ENCODE measurements around the gene PROB1. TPM values are rescaled to one million over a fixed set of nuclear protein-coding genes. Genes with fewer than 3 reads are reported as not detected.
"Not testable (repeated sequence)": the region's sequence is repeated elsewhere in the genome, so short reads cannot be mapped to it uniquely, and the experiment has no call there.

The PROB1 gene
- total RNA-seq, 1 experiment from 2014 or later: 0.78 TPM

DNA sequence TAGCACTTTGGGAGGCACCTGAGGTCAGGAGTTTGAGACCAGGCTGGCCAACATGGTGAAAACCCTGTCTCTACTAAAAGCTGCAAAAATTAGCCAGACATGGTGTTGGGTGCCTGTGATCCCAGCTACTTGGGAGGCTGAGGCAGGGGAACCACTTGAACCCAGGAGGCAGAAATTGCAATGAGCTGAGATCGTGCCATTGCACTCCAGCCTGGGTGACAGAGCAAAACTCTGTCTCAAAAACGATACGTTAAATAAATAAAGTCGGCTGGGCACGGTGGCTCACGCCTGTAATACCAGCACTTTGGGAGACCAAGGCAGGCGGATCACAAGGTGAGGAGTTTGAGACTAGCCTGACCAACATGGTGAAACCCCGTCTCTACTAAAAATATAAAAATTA lies 39.0 kb downstream of the PROB1 start:
- in situ Hi-C loops (cut with HindIII; ENCODE audit: low sequenced_read_pairs); DNase-seq (ENCODE audit: low spot score): not testable (repeated sequence)

DNA sequence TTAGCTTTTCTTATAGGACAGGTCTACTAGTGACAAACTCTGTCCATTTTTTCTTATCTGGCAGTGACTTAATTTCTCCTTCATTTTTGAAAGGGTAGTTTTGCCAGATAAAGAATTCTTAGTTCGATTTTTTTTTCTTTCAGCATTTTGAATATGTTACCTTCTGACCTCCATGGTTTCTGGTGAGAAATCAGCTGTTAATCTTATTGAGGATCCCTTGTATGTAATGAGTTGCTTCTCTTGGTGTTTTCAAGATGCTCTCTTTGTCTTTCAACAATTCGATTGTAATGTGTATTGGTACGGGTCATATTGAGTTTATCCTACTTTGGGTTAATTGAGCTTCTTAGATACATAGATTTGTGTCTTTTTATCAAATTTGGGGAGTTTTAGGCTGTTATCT lies 40.7 kb downstream of the PROB1 start:
- no peak for DNase-seq (ENCODE audit: low spot score)
- in situ Hi-C loops (cut with HindIII; ENCODE audit: low sequenced_read_pairs): no loop called here

DNA sequence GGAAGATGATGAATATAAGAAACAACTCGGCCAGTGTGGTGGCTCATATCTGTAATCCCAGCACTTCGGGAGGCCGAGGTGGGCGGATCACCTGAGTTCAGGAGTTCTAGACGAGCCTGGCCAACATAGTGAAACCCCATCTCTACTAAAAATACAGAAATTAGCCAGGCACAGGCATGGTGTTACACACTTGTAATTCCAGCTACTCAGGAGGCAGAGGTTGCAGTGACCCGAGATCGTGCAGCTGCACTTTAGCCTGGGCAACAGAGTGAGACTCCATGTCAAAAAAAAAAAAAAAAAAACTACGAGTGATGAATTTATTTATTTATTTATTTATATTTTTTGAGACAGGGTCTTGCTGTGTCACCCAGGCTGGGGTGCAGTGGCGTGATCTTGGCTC lies 47.0 kb downstream of the PROB1 start:
- in situ Hi-C loops (cut with HindIII; ENCODE audit: low sequenced_read_pairs); DNase-seq (ENCODE audit: low spot score): not testable (repeated sequence)

DNA sequence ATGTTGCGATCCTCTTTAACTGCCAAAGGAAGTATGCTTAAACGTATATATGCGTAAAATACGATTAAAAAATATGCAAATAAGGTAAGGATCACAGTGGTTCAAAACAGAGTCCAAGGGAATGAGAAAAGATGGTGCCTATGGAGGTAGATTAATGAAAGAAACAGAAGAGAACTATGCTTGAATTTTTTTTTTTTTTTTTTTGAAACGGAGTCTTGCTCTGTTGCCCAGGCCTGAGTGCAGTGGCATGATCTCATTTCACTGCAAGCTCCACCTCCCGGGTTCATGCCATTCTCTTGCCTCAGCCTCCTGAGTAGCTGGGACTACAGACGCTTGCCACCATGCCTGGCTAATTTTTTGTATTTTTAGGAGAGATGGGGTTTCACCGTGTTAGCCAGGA lies 49.5 kb downstream of the PROB1 start:
- in situ Hi-C loops (cut with HindIII; ENCODE audit: low sequenced_read_pairs): not testable (repeated sequence)

DNA sequence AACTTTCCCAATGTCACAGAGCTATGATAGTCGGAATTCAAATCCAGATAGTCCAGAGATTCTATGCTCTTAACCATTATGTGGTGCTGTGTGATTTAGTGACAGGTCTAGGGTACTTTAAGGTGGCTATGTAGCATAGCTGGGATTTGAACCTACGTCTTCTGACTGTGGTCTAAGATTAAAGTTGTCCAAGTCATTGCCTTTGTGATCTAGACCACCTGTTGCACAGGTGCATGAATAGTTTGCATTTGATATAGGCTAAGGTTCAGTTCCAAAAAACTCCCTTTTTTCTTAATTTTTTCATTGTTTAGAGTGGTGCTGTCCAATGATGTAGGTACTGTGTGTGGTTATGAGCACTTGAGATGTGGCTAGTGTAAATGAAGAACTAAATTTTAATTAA lies 50.7 kb downstream of the PROB1 start:
- no peak for DNase-seq (ENCODE audit: low spot score)
- in situ Hi-C loops (cut with HindIII; ENCODE audit: low sequenced_read_pairs): no loop called here

More for the DNA sequence above, 49.5 kb downstream of the PROB1 start:
- DNase-seq (ENCODE audit: low spot score): not testable (repeated sequence)

DNA sequence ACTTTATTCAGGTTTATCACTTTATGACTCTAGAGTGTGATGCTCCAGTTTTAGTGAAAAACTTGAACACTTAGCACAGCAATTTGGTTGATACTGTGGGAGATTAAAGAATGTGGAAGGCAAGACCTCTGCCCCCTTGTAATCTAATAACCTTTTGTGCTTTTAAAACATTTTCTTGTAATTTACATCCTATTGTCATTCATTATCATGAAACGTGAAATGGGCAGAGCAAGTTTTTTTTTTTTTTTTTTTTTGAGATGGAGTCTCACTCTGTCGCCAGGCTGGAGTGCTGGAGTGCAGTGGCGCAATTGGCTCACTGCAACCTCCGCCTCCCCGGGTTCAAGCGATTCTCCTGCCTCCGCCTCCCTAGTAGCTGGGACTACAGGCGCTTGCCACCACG lies 51.4 kb downstream of the PROB1 start:
- in situ Hi-C loops (cut with HindIII; ENCODE audit: low sequenced_read_pairs): no loop called here
- no peak for DNase-seq (ENCODE audit: low spot score)

DNA sequence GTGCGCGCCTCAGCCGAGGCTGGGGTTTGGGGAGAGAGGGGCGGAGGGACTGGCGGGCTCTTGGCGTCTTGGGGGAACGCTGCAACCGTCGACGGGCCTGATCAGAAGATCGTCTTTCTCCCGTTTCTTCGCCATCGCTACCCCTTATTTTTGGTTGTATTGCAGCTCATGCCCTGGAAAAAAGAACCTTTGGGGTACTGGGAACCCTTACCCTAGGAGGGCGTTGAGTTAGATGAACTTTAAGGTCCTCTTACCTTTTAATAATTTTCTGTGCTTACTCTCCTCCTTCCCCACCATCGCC lies 52.5 kb downstream of the PROB1 start:
- no peak for DNase-seq (ENCODE audit: low spot score)
- in situ Hi-C loops (cut with HindIII; ENCODE audit: low sequenced_read_pairs): no loop called here

DNA sequence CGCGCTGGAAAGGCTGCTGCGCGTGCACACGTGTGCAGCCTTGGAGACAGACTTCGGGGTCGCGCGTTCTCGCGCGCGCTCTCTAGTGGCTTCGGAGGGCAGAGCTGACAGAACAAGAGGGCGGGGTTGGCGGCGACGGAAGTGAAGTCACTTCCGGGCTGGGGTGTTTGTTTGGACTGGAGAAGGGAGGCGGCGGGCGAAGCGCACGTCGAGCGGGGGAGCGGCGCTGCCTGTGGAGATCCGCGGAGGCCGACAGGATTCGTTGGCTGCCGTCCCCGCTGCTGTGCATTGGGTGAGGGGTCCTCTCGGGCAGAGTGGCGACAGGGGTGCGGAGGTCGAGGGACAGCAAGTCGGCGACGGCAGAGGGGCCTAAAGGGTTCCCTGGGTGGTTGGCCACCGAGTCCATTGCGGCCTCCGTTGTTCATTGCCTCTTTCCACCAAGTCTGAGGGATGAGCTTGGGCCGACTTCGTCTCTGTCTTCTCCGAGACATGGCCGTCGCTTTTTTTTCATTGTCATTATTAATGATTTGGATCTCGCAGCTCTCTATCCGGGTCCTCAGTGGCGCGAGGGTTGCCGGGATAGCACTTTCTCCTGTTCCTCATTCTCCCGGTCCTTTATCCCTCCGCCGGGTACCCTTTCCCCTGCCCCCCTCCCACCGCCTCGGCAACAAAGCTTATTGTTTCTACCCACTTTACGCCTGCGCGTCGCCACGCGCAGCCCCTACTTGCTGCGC lies 53.0 kb downstream of the PROB1 start, which contains the start of gene PAIP2:
TSS of gene PAIP2 (plus strand) at position 166 of the 734 bp plus-strand sequence. CDS start 21,931 bp downstream, outside the sequence.
- peak; percentile 98 for DNase-seq (ENCODE audit: low spot score)
- in situ Hi-C loops (cut with HindIII; ENCODE audit: low sequenced_read_pairs): no loop called here

DNA sequence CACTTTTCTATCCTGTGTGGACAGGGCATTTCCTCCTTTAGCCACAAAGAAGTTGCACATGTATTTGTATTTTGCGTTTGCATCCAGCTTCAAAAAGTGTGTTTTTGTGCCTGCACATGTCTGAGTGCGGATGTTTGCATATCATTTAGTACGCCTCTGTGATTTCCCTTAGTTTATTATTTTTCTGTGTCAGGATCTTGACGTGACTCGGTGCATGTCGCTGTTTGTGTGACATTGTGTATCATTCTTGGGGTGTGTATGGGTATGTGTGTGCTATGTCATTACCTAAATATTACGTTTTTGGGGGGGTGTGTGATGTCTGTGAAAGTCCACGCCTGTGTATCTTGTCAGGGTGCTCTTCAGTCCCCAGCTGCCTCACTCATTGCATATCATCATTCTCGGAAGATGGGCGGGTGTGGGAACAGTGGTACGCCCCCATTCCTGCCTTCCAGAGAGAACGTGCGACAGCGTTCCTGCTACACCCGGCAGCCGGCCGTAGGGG lies 53.7 kb downstream of the PROB1 start:
- no peak for DNase-seq (ENCODE audit: low spot score)
- in situ Hi-C loops (cut with HindIII; ENCODE audit: low sequenced_read_pairs): no loop called here

Other genes starting within 250 kb of the PROB1 start
- gene SIL1, start 196.7 kb downstream of the PROB1 start, total RNA-seq (2014; rRNA removed; shearing (Covaris generic)): 31.3 and 66.4 TPM in 2 replicates
- 251 and 346 TPM in 2 replicates for gene MATR3, start 101.4 kb downstream of the PROB1 start, total RNA-seq (2014; rRNA removed; shearing (Covaris generic))
- 70.2 and 79.6 TPM in 2 replicates for gene PAIP2, start 53.2 kb downstream of the PROB1 start, total RNA-seq (2014; rRNA removed; shearing (Covaris generic))
- gene SLC23A1, start 11.8 kb downstream of the PROB1 start, total RNA-seq (2014; rRNA removed; shearing (Covaris generic)): not detected in 2 replicates
- gene MZB1, start 5.2 kb downstream of the PROB1 start, total RNA-seq (2014; rRNA removed; shearing (Covaris generic)): not detected in 2 replicates
- 10.6 and 24.7 TPM in 2 replicates for gene SPATA24, start 9.0 kb upstream of the PROB1 start, total RNA-seq (2014; rRNA removed; shearing (Covaris generic))
- gene DNAJC18, start 44.4 kb upstream of the PROB1 start, total RNA-seq (2014; rRNA removed; shearing (Covaris generic)): 4.1 and 18.8 TPM in 2 replicates
- gene ECSCR, start 67.6 kb upstream of the PROB1 start, total RNA-seq (2014; rRNA removed; shearing (Covaris generic)): 2.0 and 6.3 TPM in 2 replicates
- not detected in 2 replicates for gene SMIM33, start 75.9 kb upstream of the PROB1 start, total RNA-seq (2014; rRNA removed; shearing (Covaris generic))
- 23.1 and 49.2 TPM in 2 replicates for gene STING1, start 87.7 kb upstream of the PROB1 start, total RNA-seq (2014; rRNA removed; shearing (Covaris generic))
- gene UBE2D2, start 166.2 kb upstream of the PROB1 start, total RNA-seq (2014; rRNA removed; shearing (Covaris generic)): 134 and 140 TPM in 2 replicates